CD4-positive, alpha-beta T cell treated with Interleukin-15 for 4 hours (primary cell): ENCODE data around the gene RNF128.
"Not testable (repeated sequence)": the region's sequence is repeated elsewhere in the genome, so short reads cannot be mapped to it uniquely, and the experiment has no call there.

Experiments
- DNase-seq: peaks from one replicate; pipeline ENCODE4 v3.0.0-alpha.2; 2020; ENCODE audit warnings: low spot score

RNF128 gene

DNA sequence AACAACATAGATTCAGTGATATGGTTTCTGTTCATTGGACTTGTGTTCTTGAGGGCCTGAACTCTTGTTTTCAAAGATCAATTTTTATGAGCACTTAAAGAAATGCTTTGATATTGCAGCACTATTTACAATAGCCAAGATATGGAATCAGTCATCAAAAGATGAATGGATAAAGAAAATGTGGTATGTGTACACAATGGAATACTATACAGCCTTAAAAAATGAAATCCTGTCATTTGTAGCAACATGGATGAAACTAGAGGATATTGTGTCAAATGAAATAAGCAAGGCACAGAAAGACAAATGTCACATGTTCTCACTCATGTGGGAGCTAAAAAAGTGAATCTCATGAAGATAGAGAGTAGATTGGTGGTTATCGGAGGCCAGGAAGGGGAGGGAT is 21.9 kb downstream of the RNF128 start:
- no peak for DNase-seq

DNA sequence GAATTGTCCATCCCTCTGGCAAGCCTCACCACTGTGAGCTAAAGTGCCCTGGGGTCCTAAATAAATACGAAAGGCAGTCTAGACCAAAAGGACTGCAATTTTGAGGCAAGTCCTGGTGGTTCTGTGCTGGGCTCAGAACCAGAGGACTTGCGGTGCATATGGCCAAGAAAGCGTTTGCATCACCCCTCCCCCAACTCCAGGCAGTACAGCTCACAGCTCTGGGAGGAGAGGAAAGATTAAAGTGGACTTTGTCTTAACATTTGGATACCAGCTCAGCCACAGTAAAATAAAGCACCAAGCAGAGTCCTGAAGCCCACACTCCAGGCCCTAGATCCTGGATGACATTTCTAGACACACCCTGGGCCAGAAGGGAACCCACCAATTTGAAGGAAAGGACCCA is 24.9 kb downstream of the RNF128 start:
- no peak for DNase-seq

DNA sequence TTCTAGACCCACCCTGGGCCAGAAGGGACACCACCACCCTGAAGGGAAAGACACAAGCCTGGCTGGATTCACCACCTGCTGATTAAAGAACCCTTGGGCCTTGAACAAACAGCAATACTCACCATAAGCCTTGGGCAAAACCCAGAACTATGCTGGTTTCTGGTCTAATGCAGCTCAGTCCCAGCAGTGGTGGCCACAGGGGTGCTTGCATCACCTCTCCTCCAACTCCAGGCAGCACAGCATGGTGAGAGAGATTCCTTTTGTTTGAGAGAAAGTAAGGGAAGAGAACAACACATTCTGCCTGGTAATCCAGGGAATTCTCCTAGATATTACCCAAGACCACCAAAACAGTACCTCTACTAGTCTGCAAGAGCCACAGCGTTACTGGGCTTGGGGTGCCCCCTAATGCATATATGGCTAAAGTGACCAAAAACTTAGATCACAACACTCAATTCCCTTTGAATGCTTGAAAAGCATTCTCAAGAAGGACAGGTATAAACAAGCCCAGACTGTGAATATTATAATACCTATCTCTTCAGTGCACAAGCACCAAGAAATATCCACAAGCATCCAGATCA is 25.7 kb downstream of the RNF128 start:
- no peak for DNase-seq

DNA sequence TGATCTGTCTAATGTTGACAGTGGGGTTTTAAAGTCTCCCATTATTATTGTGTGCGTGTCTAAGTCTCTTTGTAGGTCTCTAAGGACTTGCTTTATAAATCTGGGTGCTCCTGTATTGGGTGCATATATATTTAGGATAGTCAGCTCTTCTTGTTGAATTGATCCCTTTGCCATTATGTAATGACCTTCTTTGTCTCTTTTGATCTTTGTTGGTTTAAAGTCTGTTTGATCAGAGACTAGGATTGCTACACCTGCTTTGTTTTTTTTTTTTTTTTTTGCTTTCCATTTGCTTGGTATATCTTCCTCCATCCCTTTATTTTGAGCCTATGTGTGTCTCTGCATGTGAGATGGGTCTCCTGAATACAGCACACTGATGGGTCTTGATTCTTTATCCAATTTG is 42.8 kb downstream of the RNF128 start:
- not testable (repeated sequence) for DNase-seq

GRCh38 chrX:106774981-106775380 is 48.5 kb downstream of the RNF128 start:
- DNase-seq = no peak

GRCh38 chrX:106780264-106780663 is 53.8 kb downstream of the RNF128 start:
- no peak for DNase-seq

GRCh38 chrX:106780664-106781377 is 54.3 kb downstream of the RNF128 start:
- no peak for DNase-seq

DNA sequence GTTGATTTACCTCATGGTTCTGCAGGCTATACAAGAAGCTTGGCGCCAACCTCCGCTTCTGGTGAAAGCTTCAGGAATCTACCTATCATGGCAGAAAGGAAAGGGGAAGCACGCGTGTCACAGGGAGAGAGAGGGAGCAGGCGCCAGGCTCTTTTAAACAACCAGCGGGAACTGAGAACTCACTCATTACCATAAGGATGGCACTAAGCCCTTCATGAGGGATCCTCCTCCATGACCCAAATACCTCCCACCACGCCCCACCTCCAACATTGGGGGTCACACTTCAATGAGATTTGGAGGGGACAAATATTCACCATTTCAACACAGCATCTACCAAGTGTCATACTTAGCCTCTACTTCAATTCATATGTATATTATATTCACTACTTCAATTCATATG is 57.2 kb downstream of the RNF128 start:
- no peak for DNase-seq

GRCh38 chrX:106791495-106791894 is 65.0 kb downstream of the RNF128 start:
- DNase-seq = peak; percentile 0

- no peak for DNase-seq
Observed at GRCh38 chrX:106802063-106802387, 75.5 kb downstream of the RNF128 start.

- DNase-seq = peak; percentile 35
Observed at GRCh38 chrX:106802388-106803275, 76.1 kb downstream of the RNF128 start, which contains the start of gene TBC1D8B. Gene TBC1D8B (plus strand): TSS chrX:106802673. CDS start chrX:106802854, 181 bp downstream.

- no peak for DNase-seq
Observed at GRCh38 chrX:106811131-106811910, 84.8 kb downstream of the RNF128 start.

- DNase-seq = not testable (repeated sequence)
Observed at GRCh38 chrX:106812930-106813329, 86.4 kb downstream of the RNF128 start.

- not testable (repeated sequence) for DNase-seq
Observed at GRCh38 chrX:106814093-106814492, 87.6 kb downstream of the RNF128 start.
